NCI-H2196 (cell line): ENCODE data around the gene DDX25.
A peak's percentile ranks its signal among the peaks of the same experiment; 100 is the strongest.
"Not testable (repeated sequence)": the region's sequence is repeated elsewhere in the genome, so short reads cannot be mapped to it uniquely, and the experiment has no call there.

ENCODE experiments used
- DNase-seq: peaks from one replicate; lab custom pipeline; 2025; ENCODE audit not compliant: unreplicated experiment; lab: John Stamatoyannopoulos, UW

The DDX25 gene

GRCh38 chr11:125902927-125903710, 1.2 kb upstream of the DDX25 start, which contains the start of gene PUS3:
Gene PUS3, minus strand, starts transcription at chr11:125903206. Its CDS starts 6,922 bp downstream, at chr11:125896284.
- DNase-seq = peak; percentile 88

GRCh38 chr11:125904678-125905077, 370 bp downstream of the DDX25 start:
- DNase-seq = no peak

- no peak for DNase-seq
Observed at GRCh38 chr11:125910226-125910849, 6.0 kb downstream of the DDX25 start.

- DNase-seq = not testable (repeated sequence)
Observed at GRCh38 chr11:125914601-125915000, 10.3 kb downstream of the DDX25 start.

GRCh38 chr11:125916683-125917347, 12.5 kb downstream of the DDX25 start:
- no peak for DNase-seq

- DNase-seq = no peak
Observed at GRCh38 chr11:125918140-125918840, 14.0 kb downstream of the DDX25 start.

- DNase-seq = no peak
Observed at GRCh38 chr11:125921042-125921441, 16.7 kb downstream of the DDX25 start.

GRCh38 chr11:125922156-125922555, 17.8 kb downstream of the DDX25 start:
- DNase-seq = no peak

GRCh38 chr11:125923012-125923579, 18.8 kb downstream of the DDX25 start:
- peak; percentile 86 for DNase-seq

- no peak for DNase-seq
Observed at GRCh38 chr11:125923633-125924032, 19.3 kb downstream of the DDX25 start.

GRCh38 chr11:125924384-125925007, 20.2 kb downstream of the DDX25 start:
- no peak for DNase-seq

GRCh38 chr11:125925247-125925740, 21.0 kb downstream of the DDX25 start:
- peak; percentile 40 for DNase-seq

- DNase-seq = no peak
Observed at GRCh38 chr11:125925804-125926203, 21.5 kb downstream of the DDX25 start.

GRCh38 chr11:125926682-125927081, 22.4 kb downstream of the DDX25 start:
- DNase-seq = no peak

- no peak for DNase-seq
Observed at GRCh38 chr11:125929445-125930075, 25.3 kb downstream of the DDX25 start.

GRCh38 chr11:125930076-125930450, 25.8 kb downstream of the DDX25 start:
- DNase-seq = no peak

GRCh38 chr11:125931116-125931515, 26.8 kb downstream of the DDX25 start:
- no peak for DNase-seq

- DNase-seq = no peak
Observed at GRCh38 chr11:125931668-125932067, 27.4 kb downstream of the DDX25 start.

GRCh38 chr11:125932301-125932700, 28.0 kb downstream of the DDX25 start:
- DNase-seq = no peak
